CD4-positive, CD25-positive, alpha-beta regulatory T cell (primary cell): Measurements from ENCODE around the gene HPN. TPM values are rescaled to one million over a fixed set of nuclear protein-coding genes. Genes with fewer than 3 reads are reported as not detected.
A peak's percentile ranks its signal among the peaks of the same experiment; 100 is the strongest.

Experiments
- ATAC-seq, 2 donors: fragments of 150-1000 bp; cut with Tn5 transposase; one replicate each; pipeline ENCODE4 v1.10.0; 2021; ENCODE audit warnings: low read depth in 2 of 2, moderate number of reproducible peaks in 2 of 2, moderate library complexity in 1 of 2
- DNase-seq, 3 donors: peaks; one replicate each; pipeline versions ENCODE4 v3.0.0 to v3.0.0-alpha.2; 2012 to 2022; ENCODE audit warnings: mixed read lengths in 1 of 3
- H3K27ac ChIP-seq: one replicate; pipeline ENCODE4 v1.7.0; 2013; ENCODE audit warnings: mild to moderate bottlenecking, low read length; ENCODE audit not compliant: insufficient read depth, poor library complexity, severe bottlenecking
- H3K27me3 ChIP-seq: one replicate; pipeline ENCODE4 v1.7.0; 2013; ENCODE audit warnings: low read length; ENCODE audit not compliant: control insufficient read depth, insufficient read depth
- H3K36me3 ChIP-seq: one replicate; pipeline ENCODE4 v1.7.0; 2013; ENCODE audit warnings: mild to moderate bottlenecking, low read length, moderate library complexity; ENCODE audit not compliant: control insufficient read depth, insufficient read depth
- H3K4me1 ChIP-seq: 2 replicates; pipeline ENCODE4 v1.7.0; 2013; ENCODE audit warnings: mild to moderate bottlenecking, low read length; ENCODE audit not compliant: insufficient read depth, control insufficient read depth, poor library complexity, severe bottlenecking
- H3K4me3 ChIP-seq: one replicate; pipeline ENCODE4 v1.7.0; 2013; ENCODE audit warnings: low read depth, mild to moderate bottlenecking, low read length, moderate library complexity
- H3K9me3 ChIP-seq, 2 experiments: 1 replicate in 1 of 2; 2 replicates in 1 of 2; pipeline ENCODE4 v1.7.0; 2013; ENCODE audit warnings: low read length in 2 of 2, mild to moderate bottlenecking in 1 of 2, moderate library complexity in 1 of 2; ENCODE audit not compliant: control insufficient read depth in 2 of 2
- H3K27ac Mint-ChIP-seq, 3 donors: one replicate each; pipeline ENCODE4 v1.8.0; 2020 to 2022; ENCODE audit warnings: mild to moderate bottlenecking in 3 of 3, mixed read lengths in 3 of 3, moderate library complexity in 2 of 3
- H3K27me3 Mint-ChIP-seq: one replicate; pipeline ENCODE4 v1.8.0; 2022; ENCODE audit warnings: mild to moderate bottlenecking, mixed read lengths
- H3K36me3 Mint-ChIP-seq: one replicate; pipeline ENCODE4 v1.8.0; 2020; ENCODE audit warnings: mixed read lengths
- H3K4me1 Mint-ChIP-seq, 4 donors: one replicate each; pipeline ENCODE4 v1.8.0; 2020 to 2022; ENCODE audit warnings: mixed read lengths in 4 of 4, mild to moderate bottlenecking in 1 of 4
- H3K4me3 Mint-ChIP-seq, 4 donors: one replicate each; pipeline ENCODE4 v1.8.0; 2020 to 2022; ENCODE audit warnings: mild to moderate bottlenecking in 4 of 4, mixed read lengths in 4 of 4, moderate library complexity in 3 of 4
- H3K9me3 Mint-ChIP-seq, 7 donors: one replicate each; pipeline ENCODE4 v1.8.0; 2020 to 2022; ENCODE audit warnings: mixed read lengths in 7 of 7, mild to moderate bottlenecking in 3 of 7, moderate library complexity in 2 of 7
- polyA plus RNA-seq, 4 donors: library from polyadenylated mRNA; unstranded; fragments of 300-500 nt; fragmentation: Illumina TruSeq; gene quantifications; one replicate each; pipeline ENCODE4 v1.2.3, GENCODE V29; 2021
- total RNA-seq: library from RNA; stranded (reverse); gene quantifications from one replicate; pipeline ENCODE4 v1.2.3, GENCODE V29; 2022

The HPN gene
- total and polyA plus RNA-seq, 5 donors from 2014 or later: 0.54 to 0.70 TPM; not detected in 3

DNA sequence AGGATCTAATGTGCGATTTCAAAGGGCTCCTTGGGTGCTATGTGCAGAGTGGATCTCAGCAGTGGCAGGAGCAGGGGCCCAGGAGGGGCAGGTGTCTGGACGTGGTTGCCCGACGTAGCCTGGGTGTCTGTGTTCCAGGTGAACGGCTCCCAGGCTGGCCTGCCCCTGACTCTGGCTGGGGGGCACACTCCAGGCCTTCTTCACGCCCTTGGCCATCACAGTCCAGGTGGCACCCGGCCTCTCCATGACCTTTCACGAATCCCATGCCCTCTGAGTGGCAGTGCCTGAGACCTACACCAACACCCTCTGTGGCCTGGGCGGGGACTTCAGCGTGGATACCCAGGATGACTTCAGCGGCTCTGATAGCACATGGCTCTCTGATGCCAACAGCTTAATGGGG, 62.8 kb downstream of the HPN start:
- no peak overlapping the region for H3K27ac Mint-ChIP-seq
- DNase-seq (no peak), ATAC-seq (no peak)
- H3K36me3 Mint-ChIP-seq: no peaks in the 10 kb centered on the region
- H3K9me3 ChIP-seq: no peaks in the 10 kb centered on the region
- no peak overlapping the region for H3K4me3 Mint-ChIP-seq
- no peak overlapping the region for H3K27ac ChIP-seq
- H3K36me3 ChIP-seq: no peaks in the 10 kb centered on the region
- H3K4me1 ChIP-seq: no peaks in the 10 kb centered on the region
- no peaks in the 10 kb centered on the region for H3K4me1 Mint-ChIP-seq
- H3K27me3 Mint-ChIP-seq: no peaks in the 10 kb centered on the region
- H3K9me3 Mint-ChIP-seq: no peaks in the 10 kb centered on the region
- H3K4me3 ChIP-seq: no peak overlapping the region
- no peaks in the 10 kb centered on the region for H3K27me3 ChIP-seq

DNA sequence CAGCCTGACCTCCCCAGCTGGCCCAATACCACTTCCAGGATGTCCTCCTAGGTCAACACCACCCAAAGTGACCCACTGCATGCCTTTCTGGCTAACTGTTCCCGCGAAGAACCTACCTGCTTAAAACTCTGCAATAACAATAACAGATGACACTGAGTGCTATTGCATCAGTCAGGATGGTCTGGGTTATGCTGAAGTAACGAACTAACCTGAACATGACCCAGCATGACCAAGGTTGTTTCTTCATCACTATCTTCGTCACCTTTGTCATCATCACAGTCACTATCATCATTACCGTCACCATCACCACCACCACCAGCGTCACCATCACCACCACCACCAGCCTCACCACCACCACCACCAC, 63.5 kb downstream of the HPN start:
- H3K4me1 ChIP-seq: no peaks in the 10 kb centered on the region
- H3K36me3 Mint-ChIP-seq: no peaks in the 10 kb centered on the region
- H3K27ac ChIP-seq: no peak overlapping the region
- no peaks in the 10 kb centered on the region for H3K9me3 ChIP-seq
- no peaks in the 10 kb centered on the region for H3K9me3 Mint-ChIP-seq
- DNase-seq (no peak), ATAC-seq (no peak)
- no peak overlapping the region for H3K27ac Mint-ChIP-seq
- H3K4me1 Mint-ChIP-seq: no peaks in the 10 kb centered on the region
- no peaks in the 10 kb centered on the region for H3K36me3 ChIP-seq
- H3K27me3 ChIP-seq: no peaks in the 10 kb centered on the region
- no peak overlapping the region for H3K4me3 Mint-ChIP-seq
- no peaks in the 10 kb centered on the region for H3K27me3 Mint-ChIP-seq
- no peak overlapping the region for H3K4me3 ChIP-seq

DNA sequence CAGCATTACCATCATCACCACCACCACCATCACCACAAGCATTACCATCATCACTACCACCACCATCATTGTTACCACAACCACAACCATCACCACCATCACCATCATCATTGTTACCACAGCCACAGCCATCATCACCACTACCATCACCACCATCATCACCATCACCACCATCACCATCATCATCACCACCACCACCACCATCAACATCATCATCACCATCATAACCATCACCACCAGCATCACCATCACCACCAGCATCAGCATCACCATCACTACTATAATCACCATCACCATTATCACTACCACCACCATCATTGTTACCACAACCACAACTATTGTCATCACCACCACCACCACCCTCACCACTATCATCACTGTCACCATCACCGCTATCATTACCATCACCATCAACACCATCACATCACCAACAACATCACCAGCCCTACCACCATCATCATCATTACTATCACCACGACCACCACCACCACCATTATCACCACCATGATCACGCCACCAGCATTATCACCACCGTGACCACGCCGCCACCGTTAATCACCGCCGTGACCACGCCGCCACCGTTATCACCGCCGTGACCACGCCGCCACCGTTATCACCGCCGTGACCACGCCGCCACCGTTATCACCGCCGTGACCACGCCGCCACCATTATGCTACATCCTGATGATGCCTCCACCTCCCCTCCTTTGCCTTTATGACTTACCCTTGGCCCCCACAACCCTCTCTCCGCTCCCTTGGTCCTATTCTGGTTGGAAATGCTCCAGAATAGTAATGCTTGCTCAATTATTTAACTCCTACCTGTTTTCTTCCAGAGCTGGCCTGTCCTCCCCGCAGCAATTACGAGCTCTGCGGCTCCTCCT, 64.1 kb downstream of the HPN start:
- no peaks in the 10 kb centered on the region for H3K9me3 Mint-ChIP-seq
- DNase-seq: no peak

DNA sequence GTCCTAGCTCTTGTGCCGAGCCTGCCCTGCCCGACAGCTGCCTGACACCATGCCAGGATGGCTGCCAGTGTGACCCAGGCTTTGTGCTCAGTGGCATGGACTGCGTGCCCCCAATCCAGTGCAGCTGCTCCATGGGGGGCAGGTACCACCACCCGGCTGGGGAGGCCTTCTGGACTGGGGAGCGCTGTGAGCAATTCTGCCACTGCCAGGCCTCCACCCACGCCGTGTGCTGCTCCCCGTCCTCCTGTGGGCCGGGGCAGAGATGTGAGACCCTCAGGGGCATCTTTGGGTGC, 64.7 kb downstream of the HPN start:
- no peaks in the 10 kb centered on the region for H3K9me3 ChIP-seq
- H3K9me3 Mint-ChIP-seq: no peaks in the 10 kb centered on the region
- no peak for DNase-seq
- ATAC-seq: no peak
- no peak overlapping the region for H3K27ac ChIP-seq
- no peak overlapping the region for H3K27ac Mint-ChIP-seq
- no peaks in the 10 kb centered on the region for H3K27me3 Mint-ChIP-seq
- H3K4me1 ChIP-seq: no peaks in the 10 kb centered on the region
- no peaks in the 10 kb centered on the region for H3K4me1 Mint-ChIP-seq
- H3K27me3 ChIP-seq: no peaks in the 10 kb centered on the region
- H3K4me3 ChIP-seq: no peak overlapping the region
- H3K4me3 Mint-ChIP-seq: no peak overlapping the region
- no peaks in the 10 kb centered on the region for H3K36me3 Mint-ChIP-seq
- no peaks in the 10 kb centered on the region for H3K36me3 ChIP-seq

More for the DNA sequence above, 64.1 kb downstream of the HPN start:
- Histone ChIP-seq H3K27me3 (no peaks in the 10 kb centered on the region), H3K9me3 (no peaks in the 10 kb centered on the region), H3K4me1 (no peaks in the 10 kb centered on the region), H3K36me3 (no peaks in the 10 kb centered on the region), H3K27ac (no peak overlapping the region), H3K4me3 (no peak overlapping the region)
- ATAC-seq: no peak
- H3K27ac Mint-ChIP-seq: no peak overlapping the region
- H3K4me1 Mint-ChIP-seq: no peaks in the 10 kb centered on the region
- no peaks in the 10 kb centered on the region for H3K27me3 Mint-ChIP-seq
- H3K36me3 Mint-ChIP-seq: no peaks in the 10 kb centered on the region
- H3K4me3 Mint-ChIP-seq: no peak overlapping the region

DNA sequence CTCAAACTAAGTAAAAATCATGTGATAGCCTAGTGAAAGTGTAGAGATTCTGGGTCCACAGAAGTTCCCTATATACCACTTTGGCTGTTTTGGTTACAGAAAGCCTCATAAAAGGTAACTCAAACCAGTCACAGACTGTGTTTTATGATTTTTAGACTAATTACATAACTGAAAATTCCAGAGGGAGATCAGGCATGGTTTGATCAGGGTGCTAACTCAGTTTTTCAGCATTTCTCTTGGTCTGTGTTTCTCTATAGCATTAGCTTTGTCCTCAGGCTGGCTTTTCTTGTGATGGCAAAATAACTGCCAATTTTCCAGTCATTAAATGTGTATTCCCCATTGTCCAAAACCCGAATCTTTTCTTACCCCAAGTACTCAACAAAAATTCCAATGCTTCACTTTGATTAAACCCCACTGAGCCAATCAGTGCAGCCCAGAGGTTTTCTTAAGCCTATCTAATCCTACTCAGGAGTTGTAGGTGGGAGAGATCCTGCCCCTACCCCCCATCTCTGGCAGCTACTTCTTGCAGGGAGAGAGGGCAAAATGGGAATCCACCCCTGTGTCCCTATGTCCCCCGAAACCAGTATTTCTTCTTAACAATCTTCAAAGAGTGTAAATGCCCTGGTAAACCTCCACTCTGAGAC, 65.5 kb downstream of the HPN start:
- Mint-ChIP-seq H3K36me3 (no peaks in the 10 kb centered on the region), H3K27ac (no peak overlapping the region), H3K27me3 (peaks cover 4% of the 10 kb centered on the region), H3K4me3 (no peak overlapping the region), H3K4me1 (no peaks in the 10 kb centered on the region), H3K9me3 (no peaks in the 10 kb centered on the region)
- Histone ChIP-seq H3K36me3 (no peaks in the 10 kb centered on the region), H3K4me1 (no peaks in the 10 kb centered on the region), H3K4me3 (no peak overlapping the region), H3K27ac (no peak overlapping the region), H3K9me3 (no peaks in the 10 kb centered on the region), H3K27me3 (no peaks in the 10 kb centered on the region)
- DNase-seq (no peak), ATAC-seq (no peak)

DNA sequence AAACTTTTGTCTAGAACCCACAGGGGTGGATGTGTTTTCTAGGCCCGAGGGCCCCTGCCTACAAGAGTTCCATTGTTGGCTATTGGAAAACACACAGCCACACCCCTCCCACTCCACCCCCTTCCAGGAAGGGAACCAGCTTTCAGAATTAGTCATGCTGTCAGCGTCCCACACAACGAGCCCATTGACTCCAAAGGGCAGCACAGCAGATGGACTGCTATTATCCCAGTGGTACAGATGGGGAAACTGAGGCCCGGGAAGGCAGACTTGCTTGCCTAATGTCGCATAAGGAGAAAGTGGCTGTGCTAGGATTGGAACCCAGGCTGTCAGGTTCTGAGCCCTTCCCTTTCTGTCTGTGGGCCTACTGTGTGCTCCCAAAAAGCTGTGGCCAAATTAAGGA, 66.0 kb downstream of the HPN start:
- ATAC-seq (no peak), DNase-seq (no peak)
- H3K4me3 Mint-ChIP-seq: no peak overlapping the region
- H3K9me3 ChIP-seq: no peaks in the 10 kb centered on the region
- no peaks in the 10 kb centered on the region for H3K36me3 Mint-ChIP-seq
- H3K27ac ChIP-seq: no peak overlapping the region
- no peaks in the 10 kb centered on the region for H3K27me3 ChIP-seq
- H3K36me3 ChIP-seq: no peaks in the 10 kb centered on the region
- H3K4me1 Mint-ChIP-seq: no peaks in the 10 kb centered on the region
- H3K4me3 ChIP-seq: no peak overlapping the region
- no peak overlapping the region for H3K27ac Mint-ChIP-seq
- H3K27me3 Mint-ChIP-seq: peaks cover 5% of the 10 kb centered on the region
- no peaks in the 10 kb centered on the region for H3K9me3 Mint-ChIP-seq
- no peaks in the 10 kb centered on the region for H3K4me1 ChIP-seq

DNA sequence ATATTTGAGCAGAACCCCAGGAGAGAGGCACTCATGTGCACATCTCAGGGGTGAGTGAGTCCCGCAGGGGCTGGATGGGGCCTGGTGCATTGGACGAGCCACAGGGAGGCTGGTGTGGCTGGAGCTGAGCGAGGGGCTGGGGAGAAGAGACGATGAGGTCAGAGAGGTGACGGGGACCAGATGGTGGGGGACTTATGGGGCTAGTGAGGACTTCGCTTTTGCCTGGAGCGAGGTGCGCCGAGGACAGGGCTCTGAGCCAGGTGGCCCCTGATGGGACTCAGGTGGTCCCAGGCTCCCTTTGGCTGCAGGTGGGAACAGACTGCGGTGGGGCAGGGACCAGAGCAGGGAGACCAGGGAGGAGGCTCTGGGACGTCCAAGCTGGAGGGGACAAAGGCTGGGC, 67.2 kb downstream of the HPN start:
- Histone ChIP-seq H3K27ac (no peak overlapping the region), H3K9me3 (no peaks in the 10 kb centered on the region), H3K4me1 (no peaks in the 10 kb centered on the region), H3K4me3 (no peak overlapping the region), H3K36me3 (no peaks in the 10 kb centered on the region), H3K27me3 (no peaks in the 10 kb centered on the region)
- Mint-ChIP-seq H3K4me1 (no peaks in the 10 kb centered on the region), H3K9me3 (no peaks in the 10 kb centered on the region), H3K4me3 (no peak overlapping the region), H3K27me3 (peaks cover 5% of the 10 kb centered on the region), H3K36me3 (no peaks in the 10 kb centered on the region), H3K27ac (peak overlapping the region in 1 of 3 donors; percentile 79)
- DNase-seq: no peak
- no peak for ATAC-seq
